Uterus (tissue), 4 donors: Measurements from ENCODE around the gene CA10. TPM values are rescaled to one million over a fixed set of nuclear protein-coding genes. Genes with fewer than 3 reads are reported as not detected.

Experiments
- DNase-seq, 2 donors: peaks; one replicate each; pipeline ENCODE4 v3.0.0-alpha.2; 2019 to 2020
- H3K27ac ChIP-seq, 2 donors: fragments of 200-600 bp; sonication (generic); 1 replicate in 1 of 2; 2 replicates in 1 of 2; pipeline ENCODE4 v1.5.1; 2016 to 2018
- H3K27me3 ChIP-seq, 2 donors: fragments of 200-600 bp; sonication (generic); one replicate each; pipeline ENCODE4 v1.5.1; 2018 to 2019; ENCODE audit warnings: control low read depth in 1 of 2
- H3K36me3 ChIP-seq, 2 donors: fragments of 200-600 bp; sonication (generic); one replicate each; pipeline ENCODE4 v1.5.1; 2019; ENCODE audit warnings: control low read depth in 1 of 2
- H3K4me1 ChIP-seq, 2 donors: fragments of 200-600 bp; sonication (generic); one replicate each; pipeline ENCODE4 v1.5.1; 2018 to 2019; ENCODE audit warnings: control low read depth in 1 of 2
- H3K4me3 ChIP-seq, 2 donors: fragments of 200-600 bp; sonication (generic); 1 replicate in 1 of 2; 2 replicates in 1 of 2; pipeline ENCODE4 v1.5.1; 2018 to 2019; ENCODE audit warnings: mild to moderate bottlenecking in 1 of 2
- H3K9me3 ChIP-seq, 2 donors: fragments of 200-600 bp; sonication (generic); one replicate each; pipeline ENCODE4 v1.5.1; 2019; ENCODE audit warnings: control low read depth in 1 of 2
- CTCF ChIP-seq, 4 experiments: fragments of 200-600 bp in 2 of 4; fragments of 450-650 bp in 2 of 4; sonication (generic) in 2 of 4; IDR thresholded peaks; one replicate each; pipeline ENCODE4 v1.5.1; 2016 to 2019; ENCODE audit warnings: antibody characterized with exemption in 4 of 4, mild to moderate bottlenecking in 2 of 4, moderate library complexity in 1 of 4
- POLR2A ChIP-seq, 2 donors: fragments of 450-650 bp; IDR thresholded peaks; one replicate each; pipeline ENCODE4 v1.6.1; 2016; ENCODE audit warnings: antibody characterized with exemption in 2 of 2, mild to moderate bottlenecking in 1 of 2, moderate library complexity in 1 of 2
- intact Hi-C: fragments of 100-400 bp; cut with DNase I; formaldehyde crosslinking; loops from one replicate; pipeline ENCODE4 v1.15.1; 2023; ENCODE audit warnings: low total_unique reads
- total RNA-seq, 4 donors: library from RNA; depleted of rRNA in 3 of 4; stranded (reverse); fragments of >200 nt in 3 of 4; gene quantifications; one replicate each; pipeline versions ENCODE4 v1.1.0 to v1.2.4, GENCODE V29; 2014 to 2023
- donor health status: DM: yes; HTN: yes; CAD: no.

The CA10 gene
- total RNA-seq, 4 donors from 2014 or later, result 5.3 TPM; not detected in 3

- Histone ChIP-seq H3K4me3 (no peak overlapping the region), H3K27me3 (no peaks in the 10 kb centered on the region), H3K27ac (no peak overlapping the region), H3K9me3 (no peaks in the 10 kb centered on the region), H3K4me1 (no peaks in the 10 kb centered on the region), H3K36me3 (no peaks in the 10 kb centered on the region)
- no peak for DNase-seq
- intact Hi-C loops, result no loop called here
- no peak for TF ChIP-seq CTCF (IDR thresholded peaks at IDR 0.05)
- TF ChIP-seq POLR2A (IDR thresholded peaks at IDR 0.05), result no peak
These were observed 221.2 kb downstream of the CA10 start for GRCh38 chr17:51937264-51937663.

GRCh38 chr17:51935477-51935876, 223.0 kb downstream of the CA10 start:
- intact Hi-C loops, result no loop called here
- Histone ChIP-seq H3K9me3 (no peaks in the 10 kb centered on the region), H3K4me3 (no peak overlapping the region), H3K36me3 (no peaks in the 10 kb centered on the region), H3K4me1 (no peaks in the 10 kb centered on the region), H3K27me3 (no peaks in the 10 kb centered on the region), H3K27ac (no peak overlapping the region)
- DNase-seq, result no peak
- no peak for TF ChIP-seq POLR2A (IDR thresholded peaks at IDR 0.05)
- no peak for TF ChIP-seq CTCF (IDR thresholded peaks at IDR 0.05)

GRCh38 chr17:51933647-51934046, 224.9 kb downstream of the CA10 start:
- H3K27me3 ChIP-seq, result no peaks in the 10 kb centered on the region
- TF ChIP-seq POLR2A (IDR thresholded peaks at IDR 0.05) (no peak), CTCF (IDR thresholded peaks at IDR 0.05) (no peak)
- H3K36me3 ChIP-seq, result no peaks in the 10 kb centered on the region
- no peak for DNase-seq
- H3K27ac ChIP-seq, result no peak overlapping the region
- H3K4me3 ChIP-seq, result no peak overlapping the region
- no peaks in the 10 kb centered on the region for H3K4me1 ChIP-seq
- intact Hi-C loops, result no loop called here
- no peaks in the 10 kb centered on the region for H3K9me3 ChIP-seq

- H3K4me3 ChIP-seq, result no peak overlapping the region
- no peaks in the 10 kb centered on the region for H3K27me3 ChIP-seq
- no peak overlapping the region for H3K27ac ChIP-seq
- peak; percentile 30 to 31 for DNase-seq
- no peak for TF ChIP-seq CTCF (IDR thresholded peaks at IDR 0.05)
- H3K36me3 ChIP-seq, result no peaks in the 10 kb centered on the region
- intact Hi-C loops, result no loop called here
- H3K4me1 ChIP-seq, result no peaks in the 10 kb centered on the region
- no peaks in the 10 kb centered on the region for H3K9me3 ChIP-seq
These were observed 232.1 kb downstream of the CA10 start for GRCh38 chr17:51926448-51926847.

- TF ChIP-seq CTCF (IDR thresholded peaks at IDR 0.05) (no peak), POLR2A (IDR thresholded peaks at IDR 0.05) (no peak)
These were observed 237.0 kb downstream of the CA10 start for GRCh38 chr17:51921500-51921899.

More at GRCh38 chr17:51921500-51921899, 237.0 kb downstream of the CA10 start:
- H3K4me1 ChIP-seq, result no peaks in the 10 kb centered on the region
- no peak overlapping the region for H3K4me3 ChIP-seq
- no peaks in the 10 kb centered on the region for H3K9me3 ChIP-seq
- H3K27me3 ChIP-seq, result no peaks in the 10 kb centered on the region
- H3K36me3 ChIP-seq, result no peaks in the 10 kb centered on the region
- no peak for DNase-seq
- H3K27ac ChIP-seq, result no peak overlapping the region
- intact Hi-C loops, result no loop called here
